Upper lobe of left lung (tissue), 6 donors: ENCODE measurements around the gene NPR2. TPM values are rescaled to one million over a fixed set of nuclear protein-coding genes. Genes with fewer than 3 reads are reported as not detected.

Experiments used
- ATAC-seq, 2 donors: fragments of 200-7000 bp; cut with Tn5 transposase; one replicate each; pipeline ENCODE4 v1.9.1; 2022; ENCODE audit warnings: mild to moderate bottlenecking in 2 of 2, moderate library complexity in 2 of 2; ENCODE audit not compliant: low FRiP score in 2 of 2
- DNase-seq, 2 donors: peaks; one replicate each; pipeline ENCODE4 v3.0.0-alpha.2; 2019 to 2020
- H3K27ac ChIP-seq, 4 donors: fragments of 200-600 bp; sonication (generic); one replicate each; pipeline ENCODE4 v1.5.1; 2016 to 2019
- H3K27me3 ChIP-seq, 4 donors: fragments of 200-600 bp; sonication (generic); one replicate each; pipeline ENCODE4 v1.5.1; 2017 to 2019
- H3K36me3 ChIP-seq, 4 donors: fragments of 200-600 bp; sonication (generic); one replicate each; pipeline ENCODE4 v1.5.1; 2016 to 2019
- H3K4me1 ChIP-seq, 4 donors: fragments of 200-600 bp; sonication (generic); one replicate each; pipeline ENCODE4 v1.5.1; 2018 to 2019
- H3K4me3 ChIP-seq, 4 donors: fragments of 200-600 bp; sonication (generic); one replicate each; pipeline ENCODE4 v1.5.1; 2017 to 2019; ENCODE audit warnings: mild to moderate bottlenecking in 2 of 4, moderate library complexity in 1 of 4
- H3K9me3 ChIP-seq, 4 donors: fragments of 200-600 bp; sonication (generic); one replicate each; pipeline ENCODE4 v1.5.1; 2018 to 2019
- CTCF ChIP-seq, 6 experiments: fragments of 450-650 bp in 4 of 6; fragments of 200-600 bp in 2 of 6; sonication (generic) in 2 of 6; IDR thresholded peaks; one replicate each; pipeline ENCODE4 v1.5.1; 2016 to 2019; ENCODE audit warnings: antibody characterized with exemption in 6 of 6
- EP300 ChIP-seq, 4 donors: sonication (generic); formaldehyde crosslinking; IDR thresholded peaks; one replicate each; pipeline ENCODE4 v1.5.1; 2017; ENCODE audit warnings: antibody characterized with exemption in 4 of 4, control low read depth in 2 of 4
- POLR2A ChIP-seq, 4 donors: fragments of 450-650 bp; IDR thresholded peaks; one replicate each; pipeline ENCODE4 v1.5.1; 2016 to 2017; ENCODE audit warnings: antibody characterized with exemption in 4 of 4, mild to moderate bottlenecking in 2 of 4
- POLR2AphosphoS5 ChIP-seq, 2 donors: sonication (generic); formaldehyde crosslinking; IDR thresholded peaks; one replicate each; pipeline ENCODE4 v1.5.1; 2017; ENCODE audit warnings: antibody characterized with exemption in 2 of 2
- WGBS, 2 donors: methylation state at CpG; one replicate each; pipeline ENCODE4 v1.1.5; 2017 to 2018; 5-methylcytosine and 5-hydroxymethylcytosine counted together
- total RNA-seq, 6 donors: library from RNA; depleted of rRNA in 4 of 6; stranded (reverse); fragments of >200 nt in 4 of 6; gene quantifications; one replicate each; pipeline versions ENCODE4 v1.1.0 to v1.2.1, GENCODE V29; 2016 to 2021
- donor health status: DM: no; HTN: no; CAD: no; lungs with moderate emphysema.
- donor health status: DM: no; HTN: yes; CAD: no; lungs with severe emphysema.

NPR2 gene
- total RNA-seq, 6 donors from 2014 or later, result 8.3 to 46.1 (median 13.1) TPM

DNA sequence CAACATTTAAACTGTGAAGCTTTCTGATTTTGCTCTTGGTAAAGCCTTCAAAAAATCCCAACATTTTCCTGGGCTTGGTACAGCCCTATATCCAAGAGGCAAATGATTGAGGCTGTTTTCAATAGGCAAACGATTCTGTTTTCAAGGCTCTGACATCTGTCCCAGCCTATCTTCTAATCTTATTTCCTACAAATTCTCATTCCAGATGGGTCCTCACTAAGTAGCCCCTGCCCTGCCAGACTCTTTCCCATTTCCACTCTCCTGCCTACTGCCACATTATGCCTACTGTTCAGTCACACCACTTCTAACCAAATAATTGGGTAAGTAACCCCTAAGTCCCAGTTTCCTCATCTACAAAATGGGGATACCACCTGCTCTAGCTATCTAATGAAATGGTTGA, 45.8 kb upstream of the NPR2 start:
- H3K9me3 ChIP-seq, result no peaks in the 10 kb centered on the region
- peak overlapping the region in 1 of 4 donors; percentile 97 for H3K27ac ChIP-seq
- H3K27me3 ChIP-seq, result no peaks in the 10 kb centered on the region
- peak overlapping the region in 3 of 4 donors; percentile 87 to 90 (median 90) for H3K4me3 ChIP-seq
- H3K36me3 ChIP-seq, result peaks cover 12 to 47% (median 38%) of the 10 kb centered on the region in 4 donors
- DNase-seq, result no peak
- 48 to 58% methylated on average over 1 of the region's 1 CpG for WGBS, 2 donors
- H3K4me1 ChIP-seq, result peaks cover 28 to 65% (median 46%) of the 10 kb centered on the region in 4 donors
- no peak for ATAC-seq
- TF ChIP-seq CTCF (IDR thresholded peaks at IDR 0.05) (no peak), EP300 (IDR thresholded peaks at IDR 0.05) (no peak), POLR2A (IDR thresholded peaks at IDR 0.05) (no peak), POLR2AphosphoS5 (IDR thresholded peaks at IDR 0.05) (no peak)

GRCh38 chr9:35746583-35746982, 44.8 kb upstream of the NPR2 start:
- TF ChIP-seq POLR2A (IDR thresholded peaks at IDR 0.05), result no peak
- TF ChIP-seq POLR2AphosphoS5 (IDR thresholded peaks at IDR 0.05), result no peak
- no peak for TF ChIP-seq CTCF (IDR thresholded peaks at IDR 0.05)
- no peak for TF ChIP-seq EP300 (IDR thresholded peaks at IDR 0.05)
- peak overlapping the region in 3 of 4 donors; percentile 87 to 90 (median 90) for H3K4me3 ChIP-seq
- no peak for ATAC-seq
- peak overlapping the region in 1 of 4 donors; percentile 97 for H3K27ac ChIP-seq
- H3K27me3 ChIP-seq, result no peaks in the 10 kb centered on the region
- 27 to 42% methylated on average over 3 of the region's 3 CpGs for whole genome bisulfite sequencing, 2 donors
- H3K9me3 ChIP-seq, result no peaks in the 10 kb centered on the region
- peaks cover 32 to 68% (median 46%) of the 10 kb centered on the region in 4 donors for H3K4me1 ChIP-seq
- DNase-seq, result no peak
- peaks cover 12 to 48% (median 39%) of the 10 kb centered on the region in 4 donors for H3K36me3 ChIP-seq

DNA sequence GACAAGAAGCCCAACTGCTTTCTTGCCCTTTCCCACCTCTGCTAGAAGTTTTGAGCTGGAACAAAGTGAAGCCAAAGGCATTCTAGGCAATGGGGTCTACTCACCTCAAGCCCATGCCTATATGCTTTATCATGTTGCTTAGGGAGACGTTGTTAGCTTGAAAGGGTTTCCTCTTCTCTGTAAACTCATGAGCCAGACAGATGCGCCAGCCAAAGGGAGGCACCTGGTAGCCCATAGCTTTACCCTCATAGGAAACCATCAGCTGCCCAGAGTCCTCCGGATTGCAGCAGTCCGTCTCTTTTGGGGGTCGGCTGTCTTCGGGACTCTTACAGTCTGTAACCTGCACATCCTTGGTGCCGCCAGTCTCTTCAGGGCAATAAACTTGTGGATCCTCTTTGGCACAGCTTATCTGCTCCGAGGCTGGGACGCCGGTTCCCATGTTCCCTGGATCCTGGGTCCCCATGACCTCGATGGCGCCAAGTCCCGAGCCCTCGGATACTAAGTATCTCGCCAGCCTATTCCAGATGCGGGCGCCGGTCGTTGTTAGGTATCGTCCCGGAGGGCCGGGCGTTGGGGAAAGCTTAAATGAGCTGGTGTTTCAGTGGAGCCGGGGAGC, 43.0 kb upstream of the NPR2 start:
- no peaks in the 10 kb centered on the region for H3K9me3 ChIP-seq
- peak overlapping the region; percentile 76 to 90 (median 88) for H3K4me3 ChIP-seq
- H3K4me1 ChIP-seq, result peaks cover 32 to 66% (median 45%) of the 10 kb centered on the region in 4 donors
- ATAC-seq, result no peak
- peak overlapping the region; percentile 90 to 97 (median 94) for H3K27ac ChIP-seq
- no peak for DNase-seq
- WGBS, 2 donors, result 0% methylated on average over 1 to 24 of the region's 24 CpGs
- peaks cover 15 to 48% (median 41%) of the 10 kb centered on the region in 4 donors for H3K36me3 ChIP-seq
- TF ChIP-seq CTCF (IDR thresholded peaks at IDR 0.05) (no peak), POLR2AphosphoS5 (IDR thresholded peaks at IDR 0.05) (no peak), EP300 (IDR thresholded peaks at IDR 0.05) (no peak), POLR2A (IDR thresholded peaks at IDR 0.05) (no peak)
- no peaks in the 10 kb centered on the region for H3K27me3 ChIP-seq

GRCh38 chr9:35748858-35749514, 42.4 kb upstream of the NPR2 start, which contains the start of the genes GBA2 and RGP1:
GBA2 (minus strand) TSS chr9:35749228; CDS start chr9:35748704, 524 bp downstream.
RGP1 (plus strand) TSS chr9:35749287; CDS start chr9:35749756, 469 bp downstream.
- H3K9me3 ChIP-seq, result no peaks in the 10 kb centered on the region
- H3K4me3 ChIP-seq, result peak within 1 kb of the TSS; percentile 76 to 90 (median 88)
- TF ChIP-seq CTCF (IDR thresholded peaks at IDR 0.05), result peak in 2 of 6 experiments; percentile 13 to 33
- TF ChIP-seq POLR2A (IDR thresholded peaks at IDR 0.05), result peak in 3 of 4 donors; percentile 47 to 81 (median 81)
- peak; percentile 71 to 79 for TF ChIP-seq POLR2AphosphoS5 (IDR thresholded peaks at IDR 0.05)
- TF ChIP-seq EP300 (IDR thresholded peaks at IDR 0.05), result peak in 1 of 4 donors; percentile 36
- DNase-seq (peak; percentile 87 to 96), ATAC-seq (peak; percentile 91 to 96)
- peaks cover 21 to 48% (median 41%) of the 10 kb centered on the region in 4 donors for H3K36me3 ChIP-seq
- peak within 1 kb of the TSS; percentile 90 to 97 (median 94) for H3K27ac ChIP-seq
- no peaks in the 10 kb centered on the region for H3K27me3 ChIP-seq
- peaks cover 32 to 60% (median 42%) of the 10 kb centered on the region in 4 donors for H3K4me1 ChIP-seq
- whole genome bisulfite sequencing, 2 donors, result 0% methylated on average over 10 of the region's 69 CpGs; no CpG with 5 or more reads in 1 of the 2 donors
